Right renal pelvis (tissue), 4 donors: Measurements from ENCODE around the gene MEX3C. TPM values are rescaled to one million over a fixed set of nuclear protein-coding genes. Genes with fewer than 3 reads are reported as not detected.

Experiments used
- polyA plus RNA-seq, 4 donors: library from polyadenylated mRNA; unstranded; fragments of 120-200 nt; gene quantifications; one replicate each; pipeline ENCODE4 v1.2.1, GENCODE V29; 2013; ENCODE audit not compliant: insufficient read length in 4 of 4

Gene MEX3C
- polyA plus RNA-seq, 4 donors, result 61.5 to 84.1 (median 79.9) TPM

Other genes starting within 250 kb of the MEX3C start
- 10 to 100 TPM; 15.5 to 18.5 (median 18.1) TPM for gene ELAC1, start 229.6 kb downstream of the MEX3C start, polyA plus RNA-seq
- gene SMAD4, start 167.5 kb downstream of the MEX3C start, polyA plus RNA-seq, result 100 to 1,000 TPM; 151 to 206 (median 189) TPM